ENCODE measurements around the gene FAM193A. TPM values are rescaled to one million over a fixed set of nuclear protein-coding genes. Genes with fewer than 3 reads are reported as not detected.

Gene FAM193A
- polyA plus RNA-seq, 1 of the 3 experiments (the other 2 are of a cell fraction) = 9.2 TPM

- no peak for DNase-seq
- POLR2A ChIA-PET = no interaction called here
- H3K9ac ChIP-seq = no peak overlapping the region
- H3K27ac ChIP-seq (ENCODE audit: low read depth in 2 of 2, low read length in 1 of 2) = peak overlapping the region in 1 of 2 experiments; percentile 15; a peak in 1 of 4 replicates
- H3K9me3 ChIP-seq = no peaks in the 10 kb centered on the region
- H3K9me2 ChIP-seq = no peaks in the 10 kb centered on the region
- H4K20me1 ChIP-seq (ENCODE audit: insufficient read depth) = no peaks in the 10 kb centered on the region
- WGBS (ENCODE audit: low lambda C conversion rate) = 95% methylated on average over 24 of the region's 27 CpGs
- H3K4me3 ChIP-seq (ENCODE audit: low read depth in 2 of 2, low read length in 1 of 2) = no peak overlapping the region
- H3K4me1 ChIP-seq (ENCODE audit: control insufficient read depth in 1 of 2, insufficient read depth in 2 of 2, low read depth in 1 of 2, low read length in 1 of 2) = peaks cover 0 to 10% of the 10 kb centered on the region in 2 experiments; a peak in 2 of 4 replicates
- H3F3A ChIP-seq (replicated peaks; ENCODE audit: insufficient read depth) = peaks cover 5% of the 10 kb centered on the region
- H2AFZ ChIP-seq (ENCODE audit: low read depth) = no peak overlapping the region
- no peaks in the 10 kb centered on the region for H3K79me2 ChIP-seq (ENCODE audit: insufficient read depth)
- H3K4me2 ChIP-seq = no peak overlapping the region
- CTCF ChIA-PET = no interaction called here
- H3K27me3 ChIP-seq (ENCODE audit: insufficient read depth) = no peaks in the 10 kb centered on the region
- no peak for TF ChIP-seq RFX5 (IDR thresholded peaks at IDR 0.05; ENCODE audit: low read length)
- TF ChIP-seq TCF12 (IDR thresholded peaks at IDR 0.05) = no peak
- no peak for TF ChIP-seq EZH2phosphoT487 (IDR thresholded peaks at IDR 0.05; ENCODE audit: borderline replicate concordance, low read depth)
- TF ChIP-seq, protein P1, sequence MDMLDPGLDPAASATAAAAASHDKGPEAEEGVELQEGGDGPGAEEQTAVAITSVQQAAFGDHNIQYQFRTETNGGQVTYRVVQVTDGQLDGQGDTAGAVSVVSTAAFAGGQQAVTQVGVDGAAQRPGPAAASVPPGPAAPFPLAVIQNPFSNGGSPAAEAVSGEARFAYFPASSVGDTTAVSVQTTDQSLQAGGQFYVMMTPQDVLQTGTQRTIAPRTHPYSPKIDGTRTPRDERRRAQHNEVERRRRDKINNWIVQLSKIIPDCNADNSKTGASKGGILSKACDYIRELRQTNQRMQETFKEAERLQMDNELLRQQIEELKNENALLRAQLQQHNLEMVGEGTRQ (IDR thresholded peaks at IDR 0.05; ENCODE audit: borderline replicate concordance, low read depth, low read length) = no peak
- no peak for TF ChIP-seq TAF1 (IDR thresholded peaks at IDR 0.05; ENCODE audit: borderline replicate concordance, low read depth, low read length)
- no peak for TF ChIP-seq JUND (IDR thresholded peaks at IDR 0.05)
- TF ChIP-seq NRF1 (IDR thresholded peaks at IDR 0.05; ENCODE audit: low read depth, low read length) = no peak
- no peak for TF ChIP-seq ELF1 (IDR thresholded peaks at IDR 0.05)
- no peak for TF ChIP-seq TEAD4 (IDR thresholded peaks at IDR 0.05; ENCODE audit: borderline replicate concordance, insufficient read depth)
- TF ChIP-seq RXRA (IDR thresholded peaks at IDR 0.05; ENCODE audit: borderline replicate concordance, low read depth) = no peak
- no peak for TF ChIP-seq GATA2 (CRISPR knock-in tag; IDR thresholded peaks at IDR 0.05)
- H3K36me3 ChIP-seq (replicated peaks in 1 of 2; ENCODE audit: control insufficient read depth in 1 of 2, insufficient read depth in 2 of 2, low read length in 1 of 2) = peaks cover 3 to 49% of the 10 kb centered on the region in 2 experiments
These were observed 205.8 kb downstream of the FAM193A start for GRCh38 chr4:2742081-2742822.

DNA sequence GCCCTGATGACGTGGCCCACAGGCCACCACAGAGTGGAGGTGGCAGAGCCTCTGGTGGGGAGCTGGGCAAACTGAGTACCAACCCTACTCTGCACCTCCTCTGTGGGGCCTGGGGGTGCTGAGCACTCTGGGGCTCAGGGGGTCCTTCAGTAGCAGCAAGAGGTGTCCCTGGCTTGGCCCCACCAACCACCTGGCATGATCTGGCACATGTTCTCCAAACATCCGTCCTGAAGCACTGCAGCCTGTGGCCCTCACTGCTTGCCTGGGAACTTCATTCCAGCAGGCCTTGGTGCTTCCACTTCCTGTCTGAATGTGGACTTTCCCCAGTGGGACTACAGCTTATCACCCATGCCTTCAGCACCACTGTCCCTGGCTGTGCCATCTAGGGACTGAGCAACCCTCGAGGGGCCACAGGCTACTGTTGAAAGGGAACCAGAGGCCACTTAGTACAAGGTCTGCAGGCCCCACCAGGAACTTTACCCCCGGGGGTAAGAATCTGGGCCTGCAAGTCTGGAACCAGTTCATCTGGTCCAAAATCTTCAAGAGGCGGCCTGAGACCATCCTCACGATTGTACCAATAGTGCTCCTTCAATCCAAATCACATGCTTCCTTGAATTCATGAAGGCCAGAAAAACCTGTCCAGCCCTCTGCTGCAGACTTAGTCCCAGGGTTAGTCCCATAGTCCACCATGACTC lies 206.5 kb downstream of the FAM193A start:
- TF ChIP-seq, protein P2, sequence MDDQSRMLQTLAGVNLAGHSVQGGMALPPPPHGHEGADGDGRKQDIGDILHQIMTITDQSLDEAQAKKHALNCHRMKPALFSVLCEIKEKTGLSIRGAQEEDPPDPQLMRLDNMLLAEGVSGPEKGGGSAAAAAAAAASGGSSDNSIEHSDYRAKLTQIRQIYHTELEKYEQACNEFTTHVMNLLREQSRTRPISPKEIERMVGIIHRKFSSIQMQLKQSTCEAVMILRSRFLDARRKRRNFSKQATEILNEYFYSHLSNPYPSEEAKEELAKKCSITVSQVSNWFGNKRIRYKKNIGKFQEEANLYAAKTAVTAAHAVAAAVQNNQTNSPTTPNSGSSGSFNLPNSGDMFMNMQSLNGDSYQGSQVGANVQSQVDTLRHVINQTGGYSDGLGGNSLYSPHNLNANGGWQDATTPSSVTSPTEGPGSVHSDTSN (IDR thresholded peaks at IDR 0.05) = no peak
- TF ChIP-seq, protein P3, sequence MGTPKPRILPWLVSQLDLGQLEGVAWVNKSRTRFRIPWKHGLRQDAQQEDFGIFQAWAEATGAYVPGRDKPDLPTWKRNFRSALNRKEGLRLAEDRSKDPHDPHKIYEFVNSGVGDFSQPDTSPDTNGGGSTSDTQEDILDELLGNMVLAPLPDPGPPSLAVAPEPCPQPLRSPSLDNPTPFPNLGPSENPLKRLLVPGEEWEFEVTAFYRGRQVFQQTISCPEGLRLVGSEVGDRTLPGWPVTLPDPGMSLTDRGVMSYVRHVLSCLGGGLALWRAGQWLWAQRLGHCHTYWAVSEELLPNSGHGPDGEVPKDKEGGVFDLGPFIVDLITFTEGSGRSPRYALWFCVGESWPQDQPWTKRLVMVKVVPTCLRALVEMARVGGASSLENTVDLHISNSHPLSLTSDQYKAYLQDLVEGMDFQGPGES (IDR thresholded peaks at IDR 0.05; ENCODE audit: low read depth, low read length) = no peak
- no peak for TF ChIP-seq SMC3 (IDR thresholded peaks at IDR 0.05; ENCODE audit: low read depth, low read length)
- TF ChIP-seq JUND (IDR thresholded peaks at IDR 0.05) = no peak
- TF ChIP-seq RAD21 (IDR thresholded peaks at IDR 0.05; ENCODE audit: low read length) = no peak
- TF ChIP-seq, protein P1 (IDR thresholded peaks at IDR 0.05; ENCODE audit: borderline replicate concordance, low read depth, low read length) = no peak
- no peak for TF ChIP-seq ELF1 (IDR thresholded peaks at IDR 0.05)
- TF ChIP-seq SIN3A (IDR thresholded peaks at IDR 0.05; ENCODE audit: borderline replicate concordance, low read depth, low read length) = no peak
- H3K27ac ChIP-seq (ENCODE audit: low read depth in 2 of 2, low read length in 1 of 2) = no peak overlapping the region; a peak in 1 of 4 replicates
- H3K4me2 ChIP-seq = no peak overlapping the region
- H3F3A ChIP-seq (replicated peaks; ENCODE audit: insufficient read depth) = peaks cover 5% of the 10 kb centered on the region
- no peaks in the 10 kb centered on the region for H3K27me3 ChIP-seq (ENCODE audit: insufficient read depth)
- 0 out of 2 replicates have a peak, but pooled peaks cover 3% of the 10 kb centered on the region for H3K79me2 ChIP-seq (ENCODE audit: insufficient read depth)
- no peaks in the 10 kb centered on the region for H4K20me1 ChIP-seq (ENCODE audit: insufficient read depth)
- H3K9ac ChIP-seq = no peak overlapping the region
- POLR2A ChIA-PET = no interaction called here
- 73% methylated on average over 4 of the region's 6 CpGs for WGBS (ENCODE audit: low lambda C conversion rate)
- no peaks in the 10 kb centered on the region for H3K9me3 ChIP-seq
- no peak for DNase-seq
- no peak overlapping the region for H3K4me3 ChIP-seq (ENCODE audit: low read depth in 2 of 2, low read length in 1 of 2)
- H3K36me3 ChIP-seq (replicated peaks in 1 of 2; ENCODE audit: control insufficient read depth in 1 of 2, insufficient read depth in 2 of 2, low read length in 1 of 2) = peaks cover 3 to 54% of the 10 kb centered on the region in 2 experiments
- H3K9me2 ChIP-seq = no peaks in the 10 kb centered on the region
- peaks cover 0 to 10% of the 10 kb centered on the region in 2 experiments; a peak in 2 of 4 replicates for H3K4me1 ChIP-seq (ENCODE audit: control insufficient read depth in 1 of 2, insufficient read depth in 2 of 2, low read depth in 1 of 2, low read length in 1 of 2)
- CTCF ChIA-PET = no interaction called here
- H2AFZ ChIP-seq (ENCODE audit: low read depth) = no peak overlapping the region

Measured in SK-N-SH (cell line).